Measurements from ENCODE around the gene GPR153. TPM values are rescaled to one million over a fixed set of nuclear protein-coding genes. Genes with fewer than 3 reads are reported as not detected.

GPR153 gene
- total and polyA plus RNA-seq, 2 donors (not counting 1 experiment from before 2014, with no cell fraction given), result 0.04 to 0.20 TPM

DNA sequence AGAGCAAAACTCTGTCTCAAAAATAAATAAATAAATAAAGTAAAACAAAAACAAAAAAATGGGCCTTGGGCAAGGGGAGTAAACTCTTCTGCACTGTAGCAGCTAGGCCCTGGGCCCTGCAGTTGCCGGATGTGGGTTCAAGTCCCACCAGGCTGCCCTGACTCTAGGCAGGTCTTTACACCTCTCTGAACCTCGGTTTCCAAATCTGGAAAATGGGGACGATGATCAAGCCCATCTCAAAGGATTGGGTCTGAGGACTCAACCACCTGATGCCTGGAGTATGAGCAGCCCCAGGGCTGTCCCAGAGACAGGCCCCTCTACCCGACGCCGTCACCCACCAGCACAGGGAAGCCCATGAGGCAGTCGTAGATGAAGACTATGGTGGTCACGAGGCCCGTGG is 7.5 kb downstream of the GPR153 start:
- Histone ChIP-seq H3K27me3 (replicated peaks in 1 of 4; ENCODE audit: control extremely low read depth in 1 of 4, control insufficient read depth in 3 of 4, insufficient read depth in 4 of 4, low read length in 3 of 4) (peaks cover 0 to 33% (median 5%) of the 10 kb centered on the region in 4 experiments), H3K27ac (ENCODE audit: low read length in 2 of 2) (no peak overlapping the region), H3K9ac (ENCODE audit: low read length) (no peak overlapping the region), H3K9me3 (ENCODE audit: control extremely low read depth in 1 of 3, control insufficient read depth in 2 of 3, insufficient read depth in 1 of 3, low read length in 2 of 3) (no peaks in the 10 kb centered on the region), H4K20me1 (ENCODE audit: control insufficient read depth, insufficient read depth, low read length, poor library complexity, severe bottlenecking) (no peaks in the 10 kb centered on the region), H3K4me3 (ENCODE audit: control extremely low read depth in 1 of 5, extremely low read depth in 1 of 5, insufficient read depth in 1 of 5, low read depth in 2 of 5, low read length in 4 of 5) (no peak overlapping the region), H3K79me2 (ENCODE audit: control insufficient read depth, insufficient read depth, low read length) (no peaks in the 10 kb centered on the region), H3K36me3 (replicated peaks in 1 of 2; ENCODE audit: control extremely low read depth in 1 of 2, control insufficient read depth in 1 of 2, extremely low read depth in 1 of 2, insufficient read depth in 2 of 2, low read length in 1 of 2) (no peaks in the 10 kb centered on the region), H2AFZ (ENCODE audit: insufficient read depth, low read depth, low read length, poor library complexity, severe bottlenecking) (no peak overlapping the region), H3K4me1 (ENCODE audit: control insufficient read depth in 2 of 2, insufficient read depth in 2 of 2, low read length in 2 of 2) (peaks cover 3 to 5% of the 10 kb centered on the region in 2 donors), H3K4me2 (replicated peaks; ENCODE audit: low read depth, low read length, poor library complexity, severe bottlenecking) (no peak overlapping the region)
- DNase-seq (no peak), ATAC-seq (ENCODE audit: low read depth) (no peak)
- TF ChIP-seq, protein P1, sequence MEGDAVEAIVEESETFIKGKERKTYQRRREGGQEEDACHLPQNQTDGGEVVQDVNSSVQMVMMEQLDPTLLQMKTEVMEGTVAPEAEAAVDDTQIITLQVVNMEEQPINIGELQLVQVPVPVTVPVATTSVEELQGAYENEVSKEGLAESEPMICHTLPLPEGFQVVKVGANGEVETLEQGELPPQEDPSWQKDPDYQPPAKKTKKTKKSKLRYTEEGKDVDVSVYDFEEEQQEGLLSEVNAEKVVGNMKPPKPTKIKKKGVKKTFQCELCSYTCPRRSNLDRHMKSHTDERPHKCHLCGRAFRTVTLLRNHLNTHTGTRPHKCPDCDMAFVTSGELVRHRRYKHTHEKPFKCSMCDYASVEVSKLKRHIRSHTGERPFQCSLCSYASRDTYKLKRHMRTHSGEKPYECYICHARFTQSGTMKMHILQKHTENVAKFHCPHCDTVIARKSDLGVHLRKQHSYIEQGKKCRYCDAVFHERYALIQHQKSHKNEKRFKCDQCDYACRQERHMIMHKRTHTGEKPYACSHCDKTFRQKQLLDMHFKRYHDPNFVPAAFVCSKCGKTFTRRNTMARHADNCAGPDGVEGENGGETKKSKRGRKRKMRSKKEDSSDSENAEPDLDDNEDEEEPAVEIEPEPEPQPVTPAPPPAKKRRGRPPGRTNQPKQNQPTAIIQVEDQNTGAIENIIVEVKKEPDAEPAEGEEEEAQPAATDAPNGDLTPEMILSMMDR (IDR thresholded peaks at IDR 0.05), result no peak
- no peak for TF ChIP-seq EZH2 (IDR thresholded peaks at IDR 0.05; ENCODE audit: borderline replicate concordance, insufficient read depth, low read depth, low read length, poor library complexity, severe bottlenecking)
- Mint-ChIP-seq H3K9me3 (ENCODE audit: insufficient read depth) (no peaks in the 10 kb centered on the region), H3K27me3 (peaks cover 31% of the 10 kb centered on the region), H3K27ac (no peak overlapping the region), H3K4me3 (no peak overlapping the region), H3K4me1 (peaks cover 4% of the 10 kb centered on the region)
- intact Hi-C loops (cut with micrococcal nuclease), result no loop called here
- WGBS (ENCODE audit: insufficient coverage), result 97% methylated on average over 9 of the region's 9 CpGs
- CTCF ChIA-PET, result no interaction called here
- POLR2A ChIA-PET, result no interaction called here

DNA sequence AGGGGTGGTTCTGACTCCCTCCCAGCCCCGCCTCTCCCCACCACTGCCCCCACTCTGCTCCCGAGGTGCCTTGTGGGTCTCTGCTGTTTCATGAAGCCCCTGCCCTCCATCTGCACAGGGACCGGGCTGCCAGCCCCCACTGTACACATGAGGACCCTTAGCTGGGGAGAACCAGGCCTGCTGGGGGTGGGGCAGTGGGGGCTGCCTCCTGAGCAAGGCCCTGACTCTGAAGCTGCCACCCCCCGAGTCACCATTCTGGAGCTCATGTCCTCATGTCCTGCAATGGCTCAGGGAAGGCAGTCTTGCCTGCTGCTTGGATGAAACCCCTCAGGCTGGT is 8.6 kb downstream of the GPR153 start:
- no peak overlapping the region for H3K27ac ChIP-seq (ENCODE audit: low read length in 2 of 2)
- no peaks in the 10 kb centered on the region for H3K79me2 ChIP-seq (ENCODE audit: control insufficient read depth, insufficient read depth, low read length)
- POLR2A ChIA-PET, result no interaction called here
- no peak for ATAC-seq (ENCODE audit: low read depth)
- 86% methylated on average over 4 of the region's 4 CpGs for WGBS (ENCODE audit: insufficient coverage)
- no peaks in the 10 kb centered on the region for H3K9me3 ChIP-seq (ENCODE audit: control extremely low read depth in 1 of 3, control insufficient read depth in 2 of 3, insufficient read depth in 1 of 3, low read length in 2 of 3)
- peaks cover 0 to 39% (median 7%) of the 10 kb centered on the region in 4 experiments for H3K27me3 ChIP-seq (replicated peaks in 1 of 4; ENCODE audit: control extremely low read depth in 1 of 4, control insufficient read depth in 3 of 4, insufficient read depth in 4 of 4, low read length in 3 of 4)
- Mint-ChIP-seq H3K9me3 (ENCODE audit: insufficient read depth) (no peaks in the 10 kb centered on the region), H3K4me3 (no peak overlapping the region), H3K27me3 (peaks cover 35% of the 10 kb centered on the region), H3K27ac (no peak overlapping the region), H3K4me1 (peaks cover 4% of the 10 kb centered on the region)
- no peaks in the 10 kb centered on the region for H3K36me3 ChIP-seq (replicated peaks in 1 of 2; ENCODE audit: control extremely low read depth in 1 of 2, control insufficient read depth in 1 of 2, extremely low read depth in 1 of 2, insufficient read depth in 2 of 2, low read length in 1 of 2)
- no peak for DNase-seq
- intact Hi-C loops (cut with micrococcal nuclease), result no loop called here
- H3K4me3 ChIP-seq (ENCODE audit: control extremely low read depth in 1 of 5, extremely low read depth in 1 of 5, insufficient read depth in 1 of 5, low read depth in 2 of 5, low read length in 4 of 5), result no peak overlapping the region
- no peak for TF ChIP-seq EZH2 (IDR thresholded peaks at IDR 0.05; ENCODE audit: borderline replicate concordance, insufficient read depth, low read depth, low read length, poor library complexity, severe bottlenecking)
- TF ChIP-seq, protein P1 (IDR thresholded peaks at IDR 0.05), result no peak
- no peaks in the 10 kb centered on the region for H4K20me1 ChIP-seq (ENCODE audit: control insufficient read depth, insufficient read depth, low read length, poor library complexity, severe bottlenecking)
- CTCF ChIA-PET, result no interaction called here
- no peak overlapping the region for H3K4me2 ChIP-seq (replicated peaks; ENCODE audit: low read depth, low read length, poor library complexity, severe bottlenecking)
- H3K9ac ChIP-seq (ENCODE audit: low read length), result no peak overlapping the region
- no peak overlapping the region for H2AFZ ChIP-seq (ENCODE audit: insufficient read depth, low read depth, low read length, poor library complexity, severe bottlenecking)
- peaks cover 3 to 5% of the 10 kb centered on the region in 2 donors for H3K4me1 ChIP-seq (ENCODE audit: control insufficient read depth in 2 of 2, insufficient read depth in 2 of 2, low read length in 2 of 2)
